ENCODE data around the gene COL9A1. TPM values are rescaled to one million over a fixed set of nuclear protein-coding genes. Genes with fewer than 3 reads are reported as not detected.

COL9A1 gene
- total RNA-seq, 1 experiment from 2014 or later = 7.8 TPM

GRCh38 chr6:70315079-70315751, 12.3 kb upstream of the COL9A1 start:
- H3K18ac ChIP-seq (ENCODE audit: insufficient read length, low read depth, low read length) = no peak overlapping the region
- Mint-ChIP-seq H3K4me3 (no peak overlapping the region), H3K36me3 (ENCODE audit: insufficient read depth in 1 of 3, low read depth in 3 of 3) (peaks cover 7 to 22% (median 12%) of the 10 kb centered on the region in 3 experiments; a peak in 4 of 7 replicates), H3K27me3 (ENCODE audit: low read depth) (peaks cover 4% of the 10 kb centered on the region), H3K4me1 (peaks cover 4 to 5% of the 10 kb centered on the region in 2 experiments; a peak in 3 of 4 replicates), H3K9me3 (peaks cover 15 to 23% of the 10 kb centered on the region in 2 experiments), H3K27ac (no peak overlapping the region)
- no peak overlapping the region for H2BK120ac ChIP-seq (ENCODE audit: low read depth, low read length, poor library complexity, severe bottlenecking)
- no peak overlapping the region for H3K4me2 ChIP-seq (ENCODE audit: insufficient read depth, insufficient read length, low read length)
- H2AFZ ChIP-seq (ENCODE audit: low read length) = no peak overlapping the region
- no peak overlapping the region for H3K14ac ChIP-seq (ENCODE audit: insufficient read depth, low read length)
- H4K20me1 ChIP-seq (ENCODE audit: control insufficient read depth, insufficient read depth, insufficient read length) = no peaks in the 10 kb centered on the region
- no peak for DNase-seq
- no peak overlapping the region for H3K4ac ChIP-seq (ENCODE audit: low read depth, low read length)
- no peak overlapping the region for H2BK5ac ChIP-seq (ENCODE audit: insufficient read length, low read length)
- H4K8ac ChIP-seq (replicated peaks; ENCODE audit: insufficient read length, low read depth, low read length) = no peak overlapping the region
- H3K23me2 ChIP-seq (ENCODE audit: insufficient read length, low read depth, low read length, poor library complexity, severe bottlenecking) = no peaks in the 10 kb centered on the region
- H3T11ph ChIP-seq (ENCODE audit: low read length) = no peak overlapping the region
- H2AK5ac ChIP-seq (ENCODE audit: insufficient read length, low read length) = no peak overlapping the region
- H3K23ac ChIP-seq (ENCODE audit: insufficient read length, low read depth, low read length) = no peak overlapping the region
- H3K4me1 ChIP-seq (ENCODE audit: insufficient read depth, low read length) = no peaks in the 10 kb centered on the region
- H4K91ac ChIP-seq (ENCODE audit: insufficient read length, low read depth, low read length) = no peak overlapping the region
- H3K27me3 ChIP-seq (ENCODE audit: insufficient read depth, low read length) = no peaks in the 10 kb centered on the region
- no peak overlapping the region for H4K5ac ChIP-seq (ENCODE audit: insufficient read length, low read depth, low read length)
- no peak overlapping the region for H3K9ac ChIP-seq (ENCODE audit: extremely low read depth, insufficient read length, low read length)
- no peak overlapping the region for H2BK12ac ChIP-seq (ENCODE audit: insufficient read length, low read depth, low read length)
- no peak for TF ChIP-seq CTCF (conservative IDR thresholded peaks at IDR 0.05)
- no peak overlapping the region for H3K56ac ChIP-seq (ENCODE audit: insufficient read length, low read depth, low read length)
- H2BK15ac ChIP-seq (ENCODE audit: low read depth, low read length) = no peak overlapping the region
- no CpG with 5 or more reads among the region's 2 CpGs for WGBS (ENCODE audit: extremely low coverage, insufficient read length, low lambda C conversion rate)
- no peaks in the 10 kb centered on the region for H3K79me1 ChIP-seq (ENCODE audit: insufficient read depth, low read depth, low read length, poor library complexity, severe bottlenecking)
- H3K27ac ChIP-seq (ENCODE audit: insufficient read length, low read depth, low read length) = no peak overlapping the region
- H3K9me3 ChIP-seq (ENCODE audit: control insufficient read depth, low read depth, low read length) = no peaks in the 10 kb centered on the region
- no peaks in the 10 kb centered on the region for H3K79me2 ChIP-seq (ENCODE audit: insufficient read depth, low read length)
- H2BK20ac ChIP-seq (ENCODE audit: low read depth, low read length, poor library complexity, severe bottlenecking) = no peak overlapping the region

All from H9 (cell line).